Measurements from ENCODE around the gene JARID2. TPM values are rescaled to one million over a fixed set of nuclear protein-coding genes. Genes with fewer than 3 reads are reported as not detected.

JARID2 gene
- total and polyA plus RNA-seq, 9 of the 15 experiments (the other 6 are each of a cell fraction or from before 2014, with no cell fraction given), result 5.0 to 29.0 (median 15.6) TPM

- TF ChIP-seq MGA (IDR thresholded peaks at IDR 0.05) (no peak), SAFB (IDR thresholded peaks at IDR 0.05; ENCODE audit: borderline replicate concordance, low read depth, low read length) (no peak), MAFF (IDR thresholded peaks at IDR 0.05; ENCODE audit: low read length) (no peak), CREM (IDR thresholded peaks at IDR 0.05; ENCODE audit: low read depth) (no peak), BDP1 (IDR thresholded peaks at IDR 0.05; ENCODE audit: insufficient read depth, insufficient read length) (no peak)
These were observed 243.5 kb downstream of the JARID2 start (continued) for GRCh38 chr6:15489261-15489962.

Measured in K562 (cell line).